Stomach (tissue), 9 donors: ENCODE measurements around the gene TMEM213. TPM values are rescaled to one million over a fixed set of nuclear protein-coding genes. Genes with fewer than 3 reads are reported as not detected.
A peak's percentile ranks its signal among the peaks of the same experiment; 100 is the strongest.

Experiments used
- DNase-seq, 2 donors: peaks; one replicate each; pipeline versions ENCODE4 v3.0.0 to v3.0.0-alpha.2; 2013 to 2019
- H3K27ac ChIP-seq, 5 donors: fragments of 200-600 bp in 4 of 5; sonication (generic) in 4 of 5; one replicate each; pipeline ENCODE4 v1.5.1; 2013 to 2019; ENCODE audit warnings: mild to moderate bottlenecking in 1 of 5, moderate library complexity in 1 of 5
- H3K27me3 ChIP-seq, 3 donors: fragments of 200-600 bp; sonication (generic); one replicate each; pipeline ENCODE4 v1.5.1; 2017 to 2019; ENCODE audit warnings: mixed run types in 1 of 3
- H3K36me3 ChIP-seq, 4 donors: fragments of 200-600 bp; sonication (generic); 1 replicate in 3 of 4; 2 replicates in 1 of 4; pipeline ENCODE4 v1.5.1; 2016 to 2019
- H3K4me1 ChIP-seq, 4 donors: fragments of 200-600 bp; sonication (generic); one replicate each; pipeline ENCODE4 v1.5.1; 2016 to 2019
- H3K4me3 ChIP-seq, 4 donors: fragments of 200-600 bp; sonication (generic) in 3 of 4; one replicate each; pipeline ENCODE4 v1.5.1; 2016 to 2019; ENCODE audit warnings: mild to moderate bottlenecking in 1 of 4
- H3K9me3 ChIP-seq, 4 donors: fragments of 200-600 bp; sonication (generic); one replicate each; pipeline ENCODE4 v1.5.1; 2016 to 2019
- EP300 ChIP-seq: sonication (generic); formaldehyde crosslinking; IDR thresholded peaks from one replicate; pipeline ENCODE4 v1.6.1; 2017; ENCODE audit warnings: antibody characterized with exemption
- POLR2A ChIP-seq, 4 donors: fragments of 450-650 bp; IDR thresholded peaks; one replicate each; pipeline ENCODE4 v1.6.1; 2016; ENCODE audit warnings: antibody characterized with exemption in 4 of 4, control low read depth in 2 of 4, mild to moderate bottlenecking in 1 of 4, moderate library complexity in 1 of 4
- POLR2AphosphoS5 ChIP-seq, 3 donors: sonication (generic); formaldehyde crosslinking; IDR thresholded peaks; one replicate each; pipeline ENCODE4 v1.6.1; 2016; ENCODE audit warnings: antibody characterized with exemption in 3 of 3
- WGBS, 5 donors: extraction: QIAGEN DNeasy Blood & Tissue Kit in 3 of 5; methylation state at CpG; one replicate each; pipeline versions ENCODE4 v1.1.5 to v1.1.7; 2013 to 2018; 5-methylcytosine and 5-hydroxymethylcytosine counted together
- intact Hi-C: fragments of 100-400 bp; cut with DNase I; formaldehyde crosslinking; loops from one replicate; pipeline ENCODE4 v1.15.1; 2023; ENCODE audit warnings: low total_unique reads
- polyA plus RNA-seq, 3 donors: library from polyadenylated mRNA; stranded (reverse); fragments of 200-250 nt; gene quantifications; one replicate each; pipeline ENCODE4 v1.2.3, GENCODE V29; 2013
- total RNA-seq, 5 donors: library from RNA; depleted of rRNA; stranded (reverse); fragments of >200 nt; gene quantifications; one replicate each; pipeline versions ENCODE4 v1.1.0 to v1.2.3, GENCODE V29; 2014 to 2016
- TF ChIP-seq, protein P1 (sequence below), 7 experiments: fragments of 450-650 bp in 4 of 7; fragments of 200-600 bp in 3 of 7; sonication (generic) in 3 of 7; IDR thresholded peaks; one replicate each; pipeline ENCODE4 v1.5.1; 2016 to 2019; ENCODE audit warnings: antibody characterized with exemption in 7 of 7, control low read depth in 2 of 7, mild to moderate bottlenecking in 1 of 7
- donor health status: healthy with polysubstance abuse.
- donor health status: Bipolar disorder and iron deficiency.
- donor health status: healthy.

TMEM213 gene
- total and polyA plus RNA-seq, 8 donors, result 0.08 TPM; not detected in 7

DNA sequence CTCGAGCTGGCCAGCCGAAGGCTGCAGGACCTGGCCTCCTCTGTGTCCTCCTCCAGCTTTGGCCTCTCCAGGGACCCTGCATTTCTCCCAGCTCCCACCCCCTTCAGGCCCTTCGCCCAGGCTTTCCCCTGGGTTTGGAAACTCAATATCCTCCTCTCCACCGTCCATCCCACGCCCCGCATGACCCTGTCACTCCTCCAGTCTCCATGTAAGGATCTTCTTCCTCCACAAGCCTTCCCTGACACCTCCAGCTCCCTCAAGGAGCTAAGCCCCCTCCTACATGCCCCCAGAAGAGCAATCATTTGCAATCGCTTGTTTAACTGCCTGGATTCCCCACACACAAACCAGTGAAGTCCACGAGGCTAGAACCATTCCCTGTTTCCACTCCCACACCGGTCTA lies 24.6 kb upstream of the TMEM213 start:
- WGBS, 5 donors, result 81 to 89% (median 88%) methylated on average over 9 of the region's 9 CpGs
- intact Hi-C loops, result no loop called here

DNA sequence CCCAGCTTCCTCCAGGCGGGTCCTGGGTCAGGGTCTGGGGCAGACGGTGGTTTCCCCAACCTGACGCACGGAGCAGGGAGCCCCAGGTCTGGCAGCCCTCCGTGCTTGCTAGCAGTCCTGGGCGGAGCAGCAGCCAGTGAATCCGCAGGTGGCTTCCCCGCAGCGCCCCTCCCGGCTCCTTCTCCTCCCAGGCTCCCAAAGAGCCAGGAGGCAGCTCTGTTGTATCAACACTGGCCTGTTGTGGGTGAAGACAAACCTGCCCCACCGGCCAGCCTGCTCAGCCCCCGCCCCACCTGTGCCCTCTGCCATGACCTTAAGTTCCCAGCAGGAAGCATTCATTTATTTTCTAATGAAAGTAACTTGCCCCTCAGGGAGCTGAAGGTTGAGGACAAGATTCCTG lies 24.0 kb upstream of the TMEM213 start:
- Histone ChIP-seq H3K4me3 (no peak overlapping the region), H3K4me1 (no peaks in the 10 kb centered on the region), H3K9me3 (no peaks in the 10 kb centered on the region), H3K27me3 (peaks cover 0 to 15% (median 0%) of the 10 kb centered on the region in 3 donors), H3K36me3 (no peaks in the 10 kb centered on the region), H3K27ac (no peak overlapping the region)
- DNase-seq, result peak in 1 of 2 donors; percentile 54
- 28 to 54% (median 39%) methylated on average over 9 to 12 of the region's 12 CpGs for WGBS, 5 donors
- intact Hi-C loops, result no loop called here
- no peak for TF ChIP-seq EP300
- no peak for TF ChIP-seq POLR2A (IDR thresholded peaks at IDR 0.05)
- TF ChIP-seq, protein P1, sequence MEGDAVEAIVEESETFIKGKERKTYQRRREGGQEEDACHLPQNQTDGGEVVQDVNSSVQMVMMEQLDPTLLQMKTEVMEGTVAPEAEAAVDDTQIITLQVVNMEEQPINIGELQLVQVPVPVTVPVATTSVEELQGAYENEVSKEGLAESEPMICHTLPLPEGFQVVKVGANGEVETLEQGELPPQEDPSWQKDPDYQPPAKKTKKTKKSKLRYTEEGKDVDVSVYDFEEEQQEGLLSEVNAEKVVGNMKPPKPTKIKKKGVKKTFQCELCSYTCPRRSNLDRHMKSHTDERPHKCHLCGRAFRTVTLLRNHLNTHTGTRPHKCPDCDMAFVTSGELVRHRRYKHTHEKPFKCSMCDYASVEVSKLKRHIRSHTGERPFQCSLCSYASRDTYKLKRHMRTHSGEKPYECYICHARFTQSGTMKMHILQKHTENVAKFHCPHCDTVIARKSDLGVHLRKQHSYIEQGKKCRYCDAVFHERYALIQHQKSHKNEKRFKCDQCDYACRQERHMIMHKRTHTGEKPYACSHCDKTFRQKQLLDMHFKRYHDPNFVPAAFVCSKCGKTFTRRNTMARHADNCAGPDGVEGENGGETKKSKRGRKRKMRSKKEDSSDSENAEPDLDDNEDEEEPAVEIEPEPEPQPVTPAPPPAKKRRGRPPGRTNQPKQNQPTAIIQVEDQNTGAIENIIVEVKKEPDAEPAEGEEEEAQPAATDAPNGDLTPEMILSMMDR (IDR thresholded peaks at IDR 0.05), result no peak
- no peak for TF ChIP-seq POLR2AphosphoS5 (IDR thresholded peaks at IDR 0.05)

More for the DNA sequence above, 24.6 kb upstream of the TMEM213 start:
- H3K4me1 ChIP-seq, result no peaks in the 10 kb centered on the region
- TF ChIP-seq EP300, result no peak
- TF ChIP-seq POLR2AphosphoS5 (IDR thresholded peaks at IDR 0.05), result no peak
- TF ChIP-seq POLR2A (IDR thresholded peaks at IDR 0.05), result no peak
- TF ChIP-seq, protein P1 (IDR thresholded peaks at IDR 0.05), result no peak
- no peak overlapping the region for H3K27ac ChIP-seq
- H3K9me3 ChIP-seq, result no peaks in the 10 kb centered on the region
- H3K4me3 ChIP-seq, result no peak overlapping the region
- H3K36me3 ChIP-seq, result no peaks in the 10 kb centered on the region
- H3K27me3 ChIP-seq, result peaks cover 0 to 15% (median 0%) of the 10 kb centered on the region in 3 donors
- DNase-seq, result no peak

DNA sequence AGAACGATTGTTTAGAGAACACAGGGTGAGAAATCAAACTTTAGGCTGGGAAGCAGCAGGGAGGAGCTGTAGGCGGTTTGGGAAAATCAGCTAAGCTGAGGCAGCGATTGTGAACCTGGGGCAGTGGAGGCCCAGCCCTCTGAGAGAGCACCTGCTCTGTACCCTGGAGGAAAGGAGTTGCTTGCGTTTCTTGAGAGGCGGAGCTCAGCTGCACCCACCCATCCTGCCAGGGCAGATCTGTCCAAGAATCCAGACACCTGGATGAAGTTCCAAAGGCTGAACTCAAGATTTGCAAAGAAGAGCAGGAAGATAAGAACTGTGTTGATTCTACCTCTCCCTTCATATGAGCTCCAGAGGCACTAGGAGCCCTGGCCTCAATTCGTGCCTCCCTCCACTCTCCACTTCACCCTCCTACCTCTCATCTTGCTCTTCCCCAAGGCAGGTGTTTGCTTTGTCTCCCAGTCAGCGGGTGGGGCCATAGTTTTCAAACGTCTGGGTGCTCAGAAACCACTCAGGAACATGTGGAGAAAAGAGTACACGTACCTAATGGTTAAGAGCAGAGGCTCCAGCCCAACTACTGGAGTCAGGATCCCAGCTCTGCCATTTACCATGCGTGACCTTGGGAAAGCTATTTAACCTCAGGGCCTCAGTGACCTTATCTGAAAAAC lies 21.5 kb upstream of the TMEM213 start:
- no peak overlapping the region for H3K27ac ChIP-seq
- H3K36me3 ChIP-seq, result no peaks in the 10 kb centered on the region
- no peaks in the 10 kb centered on the region for H3K9me3 ChIP-seq
- TF ChIP-seq POLR2A (IDR thresholded peaks at IDR 0.05), result no peak
- TF ChIP-seq POLR2AphosphoS5 (IDR thresholded peaks at IDR 0.05), result no peak
- TF ChIP-seq EP300, result no peak
- TF ChIP-seq, protein P1 (IDR thresholded peaks at IDR 0.05), result no peak
- H3K4me1 ChIP-seq, result no peaks in the 10 kb centered on the region
- WGBS, 5 donors, result 54 to 63% (median 61%) methylated on average over 10 of the region's 10 CpGs
- no peak overlapping the region for H3K4me3 ChIP-seq
- DNase-seq, result no peak
- peaks cover 0 to 15% (median 0%) of the 10 kb centered on the region in 3 donors for H3K27me3 ChIP-seq
- intact Hi-C loops, result no loop called here

DNA sequence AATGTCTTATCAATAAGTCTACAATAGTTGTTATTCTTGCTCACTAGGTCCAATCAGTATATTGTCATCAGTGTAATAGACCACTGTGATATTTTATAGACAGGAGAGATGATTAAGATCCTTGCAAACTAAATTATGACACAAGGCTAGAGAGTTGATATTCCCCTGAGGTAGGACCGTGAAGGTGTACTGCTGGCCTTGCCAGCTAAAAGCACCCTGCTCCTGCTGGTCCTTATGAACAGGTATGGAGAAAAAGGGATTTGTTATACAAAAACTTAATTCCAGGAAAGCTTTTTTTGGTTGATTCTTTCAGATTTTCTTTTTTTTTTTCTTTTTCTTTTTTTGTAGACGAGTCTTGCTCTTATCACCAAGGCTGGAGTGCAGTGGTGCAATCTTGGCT lies 16.8 kb upstream of the TMEM213 start:
- Histone ChIP-seq H3K27me3 (no peaks in the 10 kb centered on the region), H3K36me3 (no peaks in the 10 kb centered on the region), H3K4me3 (no peak overlapping the region), H3K4me1 (no peaks in the 10 kb centered on the region), H3K9me3 (peaks cover 0 to 4% (median 0%) of the 10 kb centered on the region in 4 donors), H3K27ac (no peak overlapping the region)
- WGBS, 5 donors, result 76 to 93% (median 87%) methylated on average over 2 of the region's 2 CpGs
- no peak for DNase-seq
- no peak for TF ChIP-seq EP300
- no peak for TF ChIP-seq POLR2A (IDR thresholded peaks at IDR 0.05)
- intact Hi-C loops, result no loop called here

DNA sequence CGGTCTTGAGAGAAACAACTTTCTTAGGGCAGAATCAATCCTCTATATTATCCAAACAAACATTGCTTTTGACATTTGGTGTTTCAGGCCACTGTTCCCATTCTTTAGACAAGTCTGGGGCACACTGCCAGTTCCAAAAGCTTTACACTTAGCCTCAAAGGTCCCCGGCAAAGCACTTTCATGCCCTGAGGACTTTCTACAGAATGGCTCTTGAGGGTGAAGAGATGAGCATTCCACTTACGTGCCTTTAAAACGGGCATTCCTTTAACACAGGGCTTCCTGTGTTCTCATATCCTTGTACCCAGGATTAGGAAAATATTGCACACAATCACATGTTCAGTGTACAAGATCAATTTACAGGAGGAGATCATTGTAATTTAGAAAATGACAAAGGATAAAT lies 13.1 kb upstream of the TMEM213 start:
- Histone ChIP-seq H3K36me3 (no peaks in the 10 kb centered on the region), H3K4me3 (no peak overlapping the region), H3K27me3 (no peaks in the 10 kb centered on the region), H3K4me1 (no peaks in the 10 kb centered on the region), H3K9me3 (peaks cover 0 to 9% (median 0%) of the 10 kb centered on the region in 4 donors), H3K27ac (no peak overlapping the region)
- 46 to 74% (median 59%) methylated on average over 4 of the region's 4 CpGs for WGBS, 5 donors
- intact Hi-C loops, result no loop called here
- TF ChIP-seq EP300 (no peak), POLR2AphosphoS5 (IDR thresholded peaks at IDR 0.05) (no peak), POLR2A (IDR thresholded peaks at IDR 0.05) (no peak)
- TF ChIP-seq, protein P1 (IDR thresholded peaks at IDR 0.05), result no peak
- no peak for DNase-seq
